ENCODE measurements around the gene SPG11.
"Not testable (repeated sequence)": the region's sequence is repeated elsewhere in the genome, so short reads cannot be mapped to it uniquely, and the experiment has no call there.

SPG11 gene

GRCh38 chr15:44641651-44642050 lies 21.8 kb downstream of the SPG11 start:
- H3K9me2 ChIP-seq (replicated peaks; ENCODE audit: insufficient read depth, low read length) = no peaks in the 10 kb centered on the region
- no peak overlapping the region for H3K4me2 ChIP-seq (ENCODE audit: low read depth, low read length, poor library complexity, severe bottlenecking)
- H3K4me3 ChIP-seq (ENCODE audit: insufficient read depth, low read length, poor library complexity, severe bottlenecking) = no peak overlapping the region
- H3F3A ChIP-seq (ENCODE audit: insufficient read depth) = no peaks in the 10 kb centered on the region; the same call in 1 of the 2 replicates
- peaks cover 12% of the 10 kb centered on the region; the same call in 1 of the 2 replicates for H3K79me2 ChIP-seq (ENCODE audit: insufficient read depth, low read length)
- no peak overlapping the region for H3K27ac ChIP-seq (ENCODE audit: low read depth, low read length)
- no peaks in the 10 kb centered on the region for H3K27me3 ChIP-seq (ENCODE audit: low read length)
- no peak overlapping the region for H2AFZ ChIP-seq (ENCODE audit: low read depth, low read length, severe bottlenecking)
- TF ChIP-seq, protein P1, sequence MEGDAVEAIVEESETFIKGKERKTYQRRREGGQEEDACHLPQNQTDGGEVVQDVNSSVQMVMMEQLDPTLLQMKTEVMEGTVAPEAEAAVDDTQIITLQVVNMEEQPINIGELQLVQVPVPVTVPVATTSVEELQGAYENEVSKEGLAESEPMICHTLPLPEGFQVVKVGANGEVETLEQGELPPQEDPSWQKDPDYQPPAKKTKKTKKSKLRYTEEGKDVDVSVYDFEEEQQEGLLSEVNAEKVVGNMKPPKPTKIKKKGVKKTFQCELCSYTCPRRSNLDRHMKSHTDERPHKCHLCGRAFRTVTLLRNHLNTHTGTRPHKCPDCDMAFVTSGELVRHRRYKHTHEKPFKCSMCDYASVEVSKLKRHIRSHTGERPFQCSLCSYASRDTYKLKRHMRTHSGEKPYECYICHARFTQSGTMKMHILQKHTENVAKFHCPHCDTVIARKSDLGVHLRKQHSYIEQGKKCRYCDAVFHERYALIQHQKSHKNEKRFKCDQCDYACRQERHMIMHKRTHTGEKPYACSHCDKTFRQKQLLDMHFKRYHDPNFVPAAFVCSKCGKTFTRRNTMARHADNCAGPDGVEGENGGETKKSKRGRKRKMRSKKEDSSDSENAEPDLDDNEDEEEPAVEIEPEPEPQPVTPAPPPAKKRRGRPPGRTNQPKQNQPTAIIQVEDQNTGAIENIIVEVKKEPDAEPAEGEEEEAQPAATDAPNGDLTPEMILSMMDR (IDR thresholded peaks at IDR 0.05; ENCODE audit: insufficient read depth, low read length, poor library complexity, severe bottlenecking) = no peak
- no peaks in the 10 kb centered on the region for H4K20me1 ChIP-seq (ENCODE audit: low read depth, low read length)
- no peaks in the 10 kb centered on the region for H3K9me3 ChIP-seq (ENCODE audit: insufficient read depth, low read length)
- H3K36me3 ChIP-seq (ENCODE audit: low read length) = peaks cover 18% of the 10 kb centered on the region
- no peak overlapping the region for H3K9ac ChIP-seq (ENCODE audit: low read length)

GRCh38 chr15:44636976-44637375 lies 26.5 kb downstream of the SPG11 start:
- H4K20me1 ChIP-seq (ENCODE audit: low read depth, low read length) = no peaks in the 10 kb centered on the region
- no peak overlapping the region for H3K9ac ChIP-seq (ENCODE audit: low read length)
- no peaks in the 10 kb centered on the region for H3F3A ChIP-seq (ENCODE audit: insufficient read depth)

GRCh38 chr15:44633603-44634002 lies 29.9 kb downstream of the SPG11 start:
- H3K9ac ChIP-seq (ENCODE audit: low read length) = no peak overlapping the region
- H3K27me3 ChIP-seq (ENCODE audit: low read length) = no peaks in the 10 kb centered on the region
- H3K9me3 ChIP-seq (ENCODE audit: insufficient read depth, low read length) = no peaks in the 10 kb centered on the region
- H4K20me1 ChIP-seq (ENCODE audit: low read depth, low read length) = no peaks in the 10 kb centered on the region
- no peak overlapping the region for H3K27ac ChIP-seq (ENCODE audit: low read depth, low read length)
- no peak overlapping the region for H3K4me3 ChIP-seq (ENCODE audit: insufficient read depth, low read length, poor library complexity, severe bottlenecking)
- H3F3A ChIP-seq (ENCODE audit: insufficient read depth) = no peaks in the 10 kb centered on the region; the same call in 1 of the 2 replicates
- no peaks in the 10 kb centered on the region for H3K79me2 ChIP-seq (ENCODE audit: insufficient read depth, low read length)
- peaks cover 31% of the 10 kb centered on the region for H3K36me3 ChIP-seq (ENCODE audit: low read length)
- H3K9me2 ChIP-seq (replicated peaks; ENCODE audit: insufficient read depth, low read length) = no peaks in the 10 kb centered on the region
- no peak overlapping the region for H3K4me2 ChIP-seq (ENCODE audit: low read depth, low read length, poor library complexity, severe bottlenecking)
- H2AFZ ChIP-seq (ENCODE audit: low read depth, low read length, severe bottlenecking) = no peak overlapping the region
- TF ChIP-seq EZH2phosphoT487 (conservative IDR thresholded peaks at IDR 0.05; ENCODE audit: low read length) = no peak
- TF ChIP-seq, protein P1 (IDR thresholded peaks at IDR 0.05; ENCODE audit: insufficient read depth, low read length, poor library complexity, severe bottlenecking) = no peak

More at GRCh38 chr15:44636976-44637375, 26.5 kb downstream of the SPG11 start:
- H3K27ac ChIP-seq (ENCODE audit: low read depth, low read length) = no peak overlapping the region
- TF ChIP-seq EZH2phosphoT487 (conservative IDR thresholded peaks at IDR 0.05; ENCODE audit: low read length) = no peak
- TF ChIP-seq, protein P1 (IDR thresholded peaks at IDR 0.05; ENCODE audit: insufficient read depth, low read length, poor library complexity, severe bottlenecking) = no peak
- no peaks in the 10 kb centered on the region for H3K27me3 ChIP-seq (ENCODE audit: low read length)
- H3K9me2 ChIP-seq (replicated peaks; ENCODE audit: insufficient read depth, low read length) = no peaks in the 10 kb centered on the region
- peaks cover 22% of the 10 kb centered on the region for H3K36me3 ChIP-seq (ENCODE audit: low read length)
- no peaks in the 10 kb centered on the region for H3K9me3 ChIP-seq (ENCODE audit: insufficient read depth, low read length)
- H3K4me3 ChIP-seq (ENCODE audit: insufficient read depth, low read length, poor library complexity, severe bottlenecking) = no peak overlapping the region
- H3K79me2 ChIP-seq (ENCODE audit: insufficient read depth, low read length) = peaks cover 8% of the 10 kb centered on the region; the same call in 1 of the 2 replicates
- H3K4me2 ChIP-seq (ENCODE audit: low read depth, low read length, poor library complexity, severe bottlenecking) = no peak overlapping the region
- no peak overlapping the region for H2AFZ ChIP-seq (ENCODE audit: low read depth, low read length, severe bottlenecking)

- H4K20me1 ChIP-seq (ENCODE audit: low read depth, low read length); H2AFZ ChIP-seq (ENCODE audit: low read depth, low read length, severe bottlenecking); H3K9me3 ChIP-seq (ENCODE audit: insufficient read depth, low read length); H3F3A ChIP-seq (ENCODE audit: insufficient read depth); H3K9ac ChIP-seq (ENCODE audit: low read length); H3K79me2 ChIP-seq (ENCODE audit: insufficient read depth, low read length); H3K9me2 ChIP-seq (replicated peaks; ENCODE audit: insufficient read depth, low read length); H3K27ac ChIP-seq (ENCODE audit: low read depth, low read length); H3K27me3 ChIP-seq (ENCODE audit: low read length); H3K4me2 ChIP-seq (ENCODE audit: low read depth, low read length, poor library complexity, severe bottlenecking); H3K4me3 ChIP-seq (ENCODE audit: insufficient read depth, low read length, poor library complexity, severe bottlenecking): not testable (repeated sequence)
- H3K36me3 ChIP-seq (ENCODE audit: low read length) = peaks cover 26% of the 10 kb centered on the region; the same call in 1 of the 2 replicates
Measured at GRCh38 chr15:44625286-44625685, 38.2 kb downstream of the SPG11 start.
